Body of pancreas (tissue), 4 donors: ENCODE data around the gene RING1. TPM values are rescaled to one million over a fixed set of nuclear protein-coding genes. Genes with fewer than 3 reads are reported as not detected.

Experiments used
- ATAC-seq: fragments of 150-250 bp; one replicate; pipeline ENCODE4 v1.9.1; 2016
- DNase-seq, 4 donors: peaks; one replicate each; pipeline ENCODE4 v3.0.0-alpha.2; 2019
- H3K27ac ChIP-seq, 4 donors: fragments of 200-600 bp; sonication (generic); 1 replicate in 3 of 4; 2 replicates in 1 of 4; pipeline versions ENCODE4 v1.5.1 to v1.6.1; 2016 to 2019; ENCODE audit warnings: mild to moderate bottlenecking in 1 of 4, mixed read lengths in 1 of 4, moderate library complexity in 1 of 4
- H3K27me3 ChIP-seq, 2 donors: fragments of 200-600 bp; sonication (generic); one replicate each; pipeline ENCODE4 v1.6.0; 2016; ENCODE audit warnings: mild to moderate bottlenecking in 1 of 2
- H3K36me3 ChIP-seq, 2 donors: fragments of 200-600 bp; sonication (generic); replicated peaks in 1 of 2; 2 replicates each; pipeline ENCODE4 v1.5.1; 2016; ENCODE audit warnings: low read depth in 2 of 2; ENCODE audit not compliant: insufficient read depth in 1 of 2
- H3K4me1 ChIP-seq: fragments of 200-600 bp; sonication (generic); one replicate; pipeline ENCODE4 v1.6.0; 2016
- H3K4me3 ChIP-seq, 2 donors: fragments of 200-600 bp; sonication (generic); 1 replicate in 1 of 2; 2 replicates in 1 of 2; pipeline ENCODE4 v1.5.1; 2016 to 2019
- H3K9me3 ChIP-seq, 3 donors: fragments of 200-600 bp; sonication (generic); 1 replicate in 2 of 3; 2 replicates in 1 of 3; pipeline ENCODE4 v1.5.1; 2016
- CTCF ChIP-seq, 7 experiments: fragments of 450-650 bp in 4 of 7; fragments of 200-600 bp in 3 of 7; sonication (generic) in 3 of 7; IDR thresholded peaks; one replicate each; pipeline ENCODE4 v1.5.1; 2016 to 2019; ENCODE audit warnings: antibody characterized with exemption in 7 of 7
- POLR2A ChIP-seq, 3 donors: fragments of 450-650 bp; IDR thresholded peaks; one replicate each; pipeline ENCODE4 v1.6.1; 2016; ENCODE audit warnings: antibody characterized with exemption in 3 of 3, mild to moderate bottlenecking in 2 of 3
- WGBS, 2 donors: methylation state at CpG; one replicate each; pipeline ENCODE4 v1.1.5; 2017; 5-methylcytosine and 5-hydroxymethylcytosine counted together
- intact Hi-C: fragments of 100-400 bp; cut with DNase I; formaldehyde crosslinking; loops from one replicate; pipeline ENCODE4 v1.15.1; 2023
- total RNA-seq, 2 donors: library from RNA; depleted of rRNA; stranded (reverse); fragments of >200 nt; gene quantifications; one replicate each; pipeline ENCODE4 v1.1.0, GENCODE V29; 2016

RING1 gene
- total RNA-seq, 2 donors from 2014 or later, result 11.2 to 28.3 TPM

DNA sequence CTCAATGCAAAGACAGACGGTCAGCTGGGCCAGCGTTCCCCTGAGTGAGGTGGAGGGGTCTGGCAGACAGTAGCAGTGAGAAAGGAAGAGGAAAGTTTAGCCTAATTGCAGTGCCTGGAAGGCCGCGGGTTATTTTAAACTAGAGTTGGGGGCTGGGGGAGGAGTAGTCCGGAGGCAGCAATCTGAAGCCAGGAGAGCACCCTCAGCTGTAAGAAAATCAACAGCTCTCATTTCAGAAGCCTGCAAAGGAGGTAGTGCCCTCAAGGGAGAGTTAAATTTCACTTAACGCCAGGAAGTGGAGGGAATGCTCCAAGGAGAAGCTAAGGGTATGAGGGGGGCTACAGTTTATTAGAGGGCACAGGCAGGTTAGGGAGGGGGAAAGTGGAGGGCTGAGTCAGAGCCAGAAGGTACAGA lies 26.9 kb downstream of the RING1 start:
- ATAC-seq, result no peak
- H3K9me3 ChIP-seq, result no peaks in the 10 kb centered on the region
- no peak overlapping the region for H3K27ac ChIP-seq
- intact Hi-C loops, result no loop called here
- H3K36me3 ChIP-seq, result no peaks in the 10 kb centered on the region
- H3K4me1 ChIP-seq, result no peaks in the 10 kb centered on the region
- no peak for DNase-seq
- TF ChIP-seq CTCF (IDR thresholded peaks at IDR 0.05), result no peak
- TF ChIP-seq POLR2A (IDR thresholded peaks at IDR 0.05), result no peak
- no peak overlapping the region for H3K4me3 ChIP-seq
- H3K27me3 ChIP-seq, result no peaks in the 10 kb centered on the region
- WGBS, 2 donors, result 22 to 29% methylated on average over 6 of the region's 6 CpGs

GRCh38 chr6:33236328-33236727 lies 28.0 kb downstream of the RING1 start:
- TF ChIP-seq POLR2A (IDR thresholded peaks at IDR 0.05) (no peak), CTCF (IDR thresholded peaks at IDR 0.05) (no peak)
- intact Hi-C loops, result no loop called here

DNA sequence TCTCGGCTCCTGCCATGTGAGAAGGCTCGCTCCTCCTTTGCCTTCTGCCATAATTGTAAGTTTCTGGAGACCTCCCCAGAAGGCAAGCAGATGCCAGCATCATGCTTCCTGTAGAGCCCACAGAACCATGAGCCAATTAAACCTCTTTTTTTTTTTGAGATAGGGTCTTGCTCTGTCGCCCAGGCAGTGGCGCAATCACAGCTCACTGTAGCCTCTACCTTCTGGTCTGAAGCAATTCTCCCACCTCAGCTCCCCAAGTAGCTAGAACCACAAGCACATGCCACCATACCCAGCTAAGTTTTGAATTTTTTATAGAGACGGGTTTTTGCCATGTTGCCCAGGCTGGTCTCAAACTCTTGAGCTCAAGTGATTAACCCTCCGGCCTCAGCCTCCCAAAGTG lies 28.6 kb downstream of the RING1 start:
- H3K36me3 ChIP-seq, result no peaks in the 10 kb centered on the region
- H3K27ac ChIP-seq, result no peak overlapping the region
- no peak for DNase-seq
- H3K4me1 ChIP-seq, result no peaks in the 10 kb centered on the region
- H3K4me3 ChIP-seq, result no peak overlapping the region
- intact Hi-C loops, result no loop called here
- no peaks in the 10 kb centered on the region for H3K9me3 ChIP-seq
- ATAC-seq, result no peak
- H3K27me3 ChIP-seq, result no peaks in the 10 kb centered on the region
- TF ChIP-seq POLR2A (IDR thresholded peaks at IDR 0.05) (no peak), CTCF (IDR thresholded peaks at IDR 0.05) (no peak)
- 78 to 90% methylated on average over 6 of the region's 6 CpGs for WGBS, 2 donors

More at GRCh38 chr6:33236328-33236727, 28.0 kb downstream of the RING1 start:
- DNase-seq (no peak), ATAC-seq (no peak)
- Histone ChIP-seq H3K36me3 (no peaks in the 10 kb centered on the region), H3K4me3 (no peak overlapping the region), H3K4me1 (no peaks in the 10 kb centered on the region), H3K27me3 (no peaks in the 10 kb centered on the region), H3K9me3 (no peaks in the 10 kb centered on the region), H3K27ac (no peak overlapping the region)

- ATAC-seq, result no peak
- DNase-seq, result no peak
- no peak for TF ChIP-seq POLR2A (IDR thresholded peaks at IDR 0.05)
- no peak for TF ChIP-seq CTCF (IDR thresholded peaks at IDR 0.05)
- Histone ChIP-seq H3K27ac (no peak overlapping the region), H3K27me3 (no peaks in the 10 kb centered on the region), H3K9me3 (no peaks in the 10 kb centered on the region), H3K4me3 (no peak overlapping the region), H3K36me3 (no peaks in the 10 kb centered on the region), H3K4me1 (no peaks in the 10 kb centered on the region)
- WGBS, 2 donors, result 38 to 48% methylated on average over 2 of the region's 2 CpGs
- intact Hi-C loops, result no loop called here
Observed at GRCh38 chr6:33237741-33238140, 29.4 kb downstream of the RING1 start.

GRCh38 chr6:33241968-33242367 lies 33.7 kb downstream of the RING1 start:
- no peak for TF ChIP-seq POLR2A (IDR thresholded peaks at IDR 0.05)
- TF ChIP-seq CTCF (IDR thresholded peaks at IDR 0.05), result no peak
- DNase-seq (no peak), ATAC-seq (no peak)
- no peaks in the 10 kb centered on the region for H3K27me3 ChIP-seq
- intact Hi-C loops, result loop anchor here (5.0 to 10.0 kb wide), 2 partner anchors 127 to 235 kb away; partner anchors contain the start of gene HLA-DOA
- no peak overlapping the region for H3K27ac ChIP-seq
- H3K9me3 ChIP-seq, result no peaks in the 10 kb centered on the region
- H3K4me1 ChIP-seq, result no peaks in the 10 kb centered on the region
- 43 to 56% methylated on average over 3 of the region's 3 CpGs for WGBS, 2 donors
- no peaks in the 10 kb centered on the region for H3K36me3 ChIP-seq
- H3K4me3 ChIP-seq, result no peak overlapping the region
